Activated CD8-positive, alpha-beta memory T cell treated with anti-CD3 and anti-CD28 coated beads for 48 hours (primary cell): Measurements from ENCODE around the gene MYOG.

Experiments
- DNase-seq, 3 experiments: peaks; one replicate each; pipeline ENCODE4 v3.0.0-alpha.2; 2020; ENCODE audit warnings: low read depth in 2 of 3, low spot score in 2 of 3

The MYOG gene

DNA sequence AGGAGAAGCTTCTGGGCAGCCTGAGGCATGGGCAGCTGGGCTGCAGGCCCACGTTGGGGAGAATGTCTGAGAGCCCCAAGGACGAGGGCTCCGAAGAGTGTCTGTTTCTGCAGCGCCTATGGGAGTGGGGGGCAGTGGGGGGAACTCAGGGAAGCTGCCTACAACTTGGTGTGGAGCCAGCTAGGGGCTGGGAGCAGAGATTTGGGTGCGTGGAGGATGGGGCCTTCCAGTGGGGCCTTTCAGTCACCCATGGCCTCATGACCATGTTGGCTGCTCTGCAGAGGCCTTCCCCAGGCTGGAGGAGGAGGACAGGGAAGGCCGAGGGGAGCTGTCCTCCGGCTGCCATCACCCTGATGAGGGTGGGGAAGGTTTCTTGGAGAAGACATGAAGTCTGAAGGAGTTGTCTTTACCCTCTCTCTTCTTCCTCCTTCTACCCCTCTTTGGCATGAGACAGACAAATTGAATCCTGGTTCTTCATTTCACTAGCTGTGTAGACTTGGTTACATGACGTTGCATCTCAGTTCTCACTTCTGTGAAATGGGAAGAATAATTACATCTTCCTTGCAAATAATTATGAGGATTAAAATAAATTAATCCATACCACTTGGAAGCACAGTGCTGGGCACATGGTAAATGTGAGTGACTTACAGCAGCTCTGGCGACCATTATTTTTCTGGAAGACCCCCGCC lies 51.2 kb downstream of the MYOG start:
- DNase-seq = no peak

DNA sequence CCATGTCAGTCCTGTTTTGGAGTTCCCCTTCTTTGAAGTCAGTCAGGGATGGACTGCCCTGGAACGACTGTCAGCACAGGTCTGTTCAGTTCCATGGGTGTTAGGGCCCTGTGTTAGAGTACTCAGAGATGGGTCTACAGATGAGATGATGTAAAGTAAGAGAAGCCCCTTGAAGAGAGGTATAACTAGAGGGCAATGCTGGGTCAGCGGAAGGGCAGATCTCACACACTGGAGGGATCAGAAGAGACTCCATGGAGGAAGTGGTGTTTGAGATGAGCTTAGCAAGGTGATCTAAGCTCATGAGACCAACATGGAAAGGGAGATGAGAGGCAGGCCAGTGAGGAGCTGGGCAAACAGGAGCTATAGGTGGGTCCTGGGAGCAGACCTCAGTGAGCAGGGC lies 51.9 kb downstream of the MYOG start:
- no peak for DNase-seq

DNA sequence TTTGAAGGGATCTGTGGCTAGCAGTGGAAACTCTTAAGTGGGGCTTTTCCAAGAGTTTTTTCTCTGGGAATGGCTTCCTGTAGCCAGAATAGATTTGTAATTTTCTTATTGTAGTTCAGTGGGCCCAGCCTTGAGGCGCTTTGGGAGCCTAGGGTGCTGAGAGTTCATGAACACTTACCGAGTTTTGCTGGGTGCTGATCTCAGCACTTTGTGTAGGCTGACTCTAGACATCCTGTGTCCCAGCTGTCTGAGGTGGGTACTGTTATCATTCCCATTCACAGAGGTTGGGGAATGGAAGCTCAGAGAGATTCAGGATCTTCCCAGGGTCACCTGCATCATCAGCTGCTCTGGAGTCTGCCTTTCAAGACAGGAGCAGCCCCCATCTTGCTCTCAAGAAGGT lies 52.5 kb downstream of the MYOG start:
- DNase-seq = no peak
